ENCODE results near the gene DCUN1D2.

Gene DCUN1D2

DNA sequence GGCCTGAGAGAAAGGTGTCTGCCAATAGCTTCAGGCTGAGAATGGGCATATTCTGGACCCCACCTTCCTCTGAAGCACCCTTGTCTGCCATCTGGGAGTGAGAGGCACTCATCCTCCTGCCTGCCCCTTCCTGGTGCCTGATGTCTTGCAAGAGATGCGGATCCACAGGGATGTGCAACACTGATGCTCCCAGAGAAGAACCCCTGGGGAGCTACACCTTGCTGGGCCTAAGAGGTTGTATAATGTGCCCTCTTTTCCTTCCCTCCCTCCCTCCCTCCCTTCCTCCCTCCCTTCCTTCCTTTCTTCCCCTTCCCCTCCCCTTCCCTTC, 71.8 kb downstream of the DCUN1D2 start:
- no peak for DNase-seq (ENCODE audit: low read depth)
- TF ChIP-seq, protein P1, sequence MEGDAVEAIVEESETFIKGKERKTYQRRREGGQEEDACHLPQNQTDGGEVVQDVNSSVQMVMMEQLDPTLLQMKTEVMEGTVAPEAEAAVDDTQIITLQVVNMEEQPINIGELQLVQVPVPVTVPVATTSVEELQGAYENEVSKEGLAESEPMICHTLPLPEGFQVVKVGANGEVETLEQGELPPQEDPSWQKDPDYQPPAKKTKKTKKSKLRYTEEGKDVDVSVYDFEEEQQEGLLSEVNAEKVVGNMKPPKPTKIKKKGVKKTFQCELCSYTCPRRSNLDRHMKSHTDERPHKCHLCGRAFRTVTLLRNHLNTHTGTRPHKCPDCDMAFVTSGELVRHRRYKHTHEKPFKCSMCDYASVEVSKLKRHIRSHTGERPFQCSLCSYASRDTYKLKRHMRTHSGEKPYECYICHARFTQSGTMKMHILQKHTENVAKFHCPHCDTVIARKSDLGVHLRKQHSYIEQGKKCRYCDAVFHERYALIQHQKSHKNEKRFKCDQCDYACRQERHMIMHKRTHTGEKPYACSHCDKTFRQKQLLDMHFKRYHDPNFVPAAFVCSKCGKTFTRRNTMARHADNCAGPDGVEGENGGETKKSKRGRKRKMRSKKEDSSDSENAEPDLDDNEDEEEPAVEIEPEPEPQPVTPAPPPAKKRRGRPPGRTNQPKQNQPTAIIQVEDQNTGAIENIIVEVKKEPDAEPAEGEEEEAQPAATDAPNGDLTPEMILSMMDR (conservative IDR thresholded peaks at IDR 0.05; ENCODE audit: low read depth, low read length), result no peak
- no peak overlapping the region for H3K4me3 ChIP-seq (ENCODE audit: low read depth, low read length)

DNA sequence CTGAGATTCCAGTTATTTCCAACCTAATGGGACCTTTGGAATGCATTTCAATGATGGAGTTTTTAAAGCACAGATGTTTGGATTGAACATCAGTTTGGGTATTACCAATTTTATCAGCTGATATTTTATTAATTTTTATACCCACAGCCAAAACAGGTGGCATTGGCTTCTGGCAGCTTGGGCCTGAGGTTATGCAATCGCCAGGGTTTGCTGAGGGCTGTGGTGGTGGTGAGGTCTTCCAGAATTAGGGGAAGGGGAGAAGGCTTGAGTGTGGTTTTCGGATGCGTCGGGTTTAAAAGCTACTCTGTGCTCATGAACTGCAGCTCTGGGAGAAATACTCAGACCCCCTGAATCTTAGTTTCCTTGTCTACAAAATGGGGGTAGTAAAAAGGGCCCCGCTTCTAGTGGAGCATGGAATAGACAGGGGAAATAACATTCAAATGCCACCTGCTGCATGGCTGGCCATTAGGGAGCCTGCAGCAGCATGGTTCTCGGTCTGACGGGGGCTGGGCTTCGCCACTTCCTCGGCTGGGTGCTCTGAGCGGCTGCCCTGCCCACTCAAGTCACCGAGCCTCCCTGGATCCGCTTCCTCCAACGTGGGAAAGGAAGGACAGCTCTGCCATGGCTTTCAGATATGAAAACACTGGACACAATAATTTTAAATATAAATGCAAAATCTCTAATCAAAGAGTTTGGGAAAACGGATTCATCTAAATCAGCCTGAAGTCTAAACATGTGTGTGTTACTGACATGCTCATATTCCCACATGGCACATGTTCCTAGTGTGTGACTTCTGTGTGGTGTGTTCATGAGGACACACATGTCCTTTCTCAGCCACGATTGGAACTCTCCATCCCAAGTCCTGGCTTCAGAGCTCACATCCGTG, 72.4 kb downstream of the DCUN1D2 start:
- H3K4me3 ChIP-seq (ENCODE audit: low read depth, low read length), result no peak overlapping the region
- DNase-seq (ENCODE audit: low read depth), result no peak
- TF ChIP-seq, protein P1 (conservative IDR thresholded peaks at IDR 0.05; ENCODE audit: low read depth, low read length), result no peak

DNA sequence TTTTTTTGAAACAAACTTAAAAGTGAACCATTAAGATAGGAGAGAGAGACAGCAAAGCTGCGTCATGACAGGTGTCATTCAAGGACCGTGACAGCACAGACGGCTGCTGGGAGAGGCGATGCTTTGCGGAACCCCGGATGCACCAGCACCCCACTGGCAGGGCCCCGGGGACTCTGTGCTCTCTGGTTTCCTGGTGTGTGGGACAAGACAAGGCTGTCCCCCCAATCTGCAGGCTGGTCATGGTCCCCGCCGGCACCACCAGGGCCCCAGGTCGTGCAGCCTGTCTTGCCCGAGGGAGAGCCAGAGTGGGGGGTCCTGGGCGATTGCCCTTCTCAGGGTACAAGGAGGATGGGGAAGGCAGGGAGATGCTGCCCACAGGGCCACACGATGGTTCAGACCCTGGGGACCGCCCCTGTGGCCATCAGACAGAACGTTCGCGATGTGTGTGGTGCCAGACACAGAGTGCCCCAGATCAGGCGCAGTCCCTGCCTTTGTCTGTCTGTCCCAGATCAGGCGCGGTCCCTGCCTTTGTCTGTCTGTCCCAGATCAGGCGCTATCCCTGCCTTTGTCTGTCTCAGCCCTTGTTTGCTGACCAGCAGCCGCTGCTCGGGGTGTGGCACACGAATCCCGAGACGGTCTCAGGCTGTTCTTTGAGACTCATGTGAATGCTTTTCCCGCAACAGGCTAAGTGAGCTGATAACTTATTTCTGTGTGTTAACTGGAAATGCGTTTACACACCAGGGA, 73.3 kb downstream of the DCUN1D2 start:
- no peak overlapping the region for H3K4me3 ChIP-seq (ENCODE audit: low read depth, low read length)
- no peak for DNase-seq (ENCODE audit: low read depth)
- TF ChIP-seq, protein P1 (conservative IDR thresholded peaks at IDR 0.05; ENCODE audit: low read depth, low read length), result no peak

DNA sequence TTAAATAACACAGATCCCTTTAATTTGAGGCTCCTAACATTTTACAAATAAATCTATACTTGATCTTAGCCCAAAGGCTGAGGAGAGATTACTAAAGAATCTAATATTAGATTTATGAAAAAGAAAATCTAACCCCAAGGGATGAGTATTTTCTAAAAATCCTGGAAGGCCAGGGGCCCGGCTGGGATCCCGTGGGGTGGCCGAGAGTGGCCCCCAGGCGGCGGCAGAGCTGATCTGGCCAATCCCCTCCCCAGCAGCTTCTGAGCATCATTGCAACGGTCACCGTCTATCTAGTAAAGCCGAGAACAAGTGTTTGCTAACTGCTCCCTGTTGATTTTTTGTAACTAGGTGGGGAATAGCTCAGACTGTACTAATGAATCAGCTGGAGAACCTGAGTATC, 74.7 kb downstream of the DCUN1D2 start:
- TF ChIP-seq, protein P1 (conservative IDR thresholded peaks at IDR 0.05; ENCODE audit: low read depth, low read length), result no peak
- DNase-seq (ENCODE audit: low read depth), result no peak

DNA sequence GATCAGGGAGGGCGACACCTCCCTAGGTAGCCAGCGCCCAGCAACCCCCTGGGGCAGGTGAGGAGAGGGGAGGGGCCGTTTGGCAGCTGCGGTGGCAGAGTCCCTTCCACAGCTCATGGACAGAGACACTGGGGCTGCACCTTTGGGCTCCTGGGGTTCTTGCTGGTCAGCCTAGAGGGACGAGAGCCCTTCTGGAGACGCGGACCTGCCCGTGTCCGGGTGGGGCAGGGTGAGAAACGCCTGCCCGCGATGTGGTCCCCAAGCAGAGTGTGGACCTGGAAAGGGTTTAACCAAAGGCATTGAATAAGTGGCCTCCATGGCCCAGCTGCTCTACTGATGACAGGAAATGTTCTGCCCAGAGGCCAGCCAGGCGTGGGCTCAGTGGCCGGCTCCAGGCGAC, 75.5 kb downstream of the DCUN1D2 start:
- no peak for DNase-seq (ENCODE audit: low read depth)
- TF ChIP-seq, protein P1 (conservative IDR thresholded peaks at IDR 0.05; ENCODE audit: low read depth, low read length), result no peak
- no peak overlapping the region for H3K4me3 ChIP-seq (ENCODE audit: low read depth, low read length)

More for the DNA sequence above, 74.7 kb downstream of the DCUN1D2 start:
- no peak overlapping the region for H3K4me3 ChIP-seq (ENCODE audit: low read depth, low read length)

DNA sequence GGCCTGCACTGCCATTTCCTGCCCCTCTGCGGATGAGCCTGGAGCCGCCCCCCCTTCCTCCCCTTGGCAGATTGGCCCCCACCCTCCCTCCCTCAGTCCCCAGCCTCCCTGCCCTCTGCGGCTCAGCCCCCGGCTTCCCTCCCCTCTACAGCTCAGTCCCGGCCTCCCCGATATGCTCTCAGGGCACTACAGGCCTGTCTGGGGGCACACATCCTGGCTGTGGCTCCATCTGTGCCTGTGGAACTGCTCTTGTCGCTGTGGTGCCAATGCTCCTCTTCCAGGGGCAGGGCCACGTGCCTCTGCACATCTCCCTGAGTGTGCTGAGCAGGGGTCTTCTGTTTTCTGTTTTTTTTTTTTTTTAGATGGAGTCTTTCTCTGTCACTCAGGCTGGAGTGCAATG, 76.2 kb downstream of the DCUN1D2 start:
- no peak for DNase-seq (ENCODE audit: low read depth)
- TF ChIP-seq, protein P1 (conservative IDR thresholded peaks at IDR 0.05; ENCODE audit: low read depth, low read length), result no peak
- H3K4me3 ChIP-seq (ENCODE audit: low read depth, low read length), result no peak overlapping the region

All from choroid plexus epithelial cell (primary cell).